HEK293 (cell line): ENCODE measurements around the gene DPY30.

Source experiments
- CTCF ChIA-PET: fragments of 350-600 bp; formaldehyde crosslinking; extraction: SDS; loops from one replicate; lab custom pipeline; 2021; ENCODE audit warnings: antibody characterized with exemption; lab: Yijun Ruan, JAX
- POLR2A ChIA-PET: fragments of 300-600 bp; formaldehyde crosslinking; extraction: SDS; loops from one replicate; lab custom pipeline; 2020; ENCODE audit warnings: antibody characterized with exemption, inconsistent platforms; lab: Yijun Ruan, JAX
- H3K27ac ChIP-seq: fragments of 200-500 bp; sonication (Bioruptor generic); 2 replicates; pipeline ENCODE4 v1.5.1; 2014; ENCODE audit warnings: low read depth, low read length, control low read depth, inconsistent platforms; ENCODE audit errors: extremely low read depth
- H3K36me3 ChIP-seq, 2 experiments: fragments of 200-500 bp in 1 of 2; sonication (Bioruptor generic) in 1 of 2; 1 replicate in 1 of 2; 2 replicates in 1 of 2; pipeline ENCODE4 v1.5.1; 2014 to 2017; ENCODE audit warnings: inconsistent platforms in 2 of 2, low read length in 2 of 2; ENCODE audit not compliant: control insufficient read depth in 2 of 2, insufficient read depth in 1 of 2
- H3K4me1 ChIP-seq: fragments of 200-500 bp; sonication (Bioruptor generic); 2 replicates; pipeline ENCODE4 v1.5.1; 2014; ENCODE audit warnings: mild to moderate bottlenecking, low read length, inconsistent platforms; ENCODE audit not compliant: control insufficient read depth, insufficient read depth
- H3K4me3 ChIP-seq: 2 replicates; pipeline ENCODE4 v1.5.1; 2011; ENCODE audit warnings: low read depth, mild to moderate bottlenecking, control low read depth, low read length, moderate library complexity
- H3K9me3 ChIP-seq: fragments of 200-500 bp; sonication (Bioruptor generic); 2 replicates; pipeline ENCODE4 v1.5.1; 2014; ENCODE audit warnings: low read depth, low read length, inconsistent platforms; ENCODE audit not compliant: control insufficient read depth, insufficient read depth
- GLIS2 ChIP-seq: fragments of 450-650 bp; formaldehyde crosslinking; IDR thresholded peaks from 2 replicates; pipeline ENCODE4 v1.5.1; 2016; ENCODE audit warnings: missing biosample characterization, missing genetic modification characterization
- KLF1 ChIP-seq: fragments of 450-650 bp; formaldehyde crosslinking; IDR thresholded peaks from 2 replicates; pipeline ENCODE4 v1.5.1; 2016; ENCODE audit warnings: missing biosample characterization, missing genetic modification characterization
- OVOL3 ChIP-seq: fragments of 450-650 bp; formaldehyde crosslinking; IDR thresholded peaks from 2 replicates; pipeline ENCODE4 v1.5.1; 2016; ENCODE audit warnings: missing biosample characterization, missing genetic modification characterization
- PRDM1 ChIP-seq: fragments of 450-650 bp; formaldehyde crosslinking; IDR thresholded peaks from 2 replicates; pipeline ENCODE4; 2016; ENCODE audit warnings: missing biosample characterization, missing genetic modification characterization
- SP3 ChIP-seq: fragments of 450-650 bp; formaldehyde crosslinking; IDR thresholded peaks from 2 replicates; pipeline ENCODE4 v1.5.1; 2016; ENCODE audit warnings: missing biosample characterization, missing genetic modification characterization
- YY1 ChIP-seq: fragments of 450-650 bp; formaldehyde crosslinking; IDR thresholded peaks from 2 replicates; pipeline ENCODE4 v1.5.1; 2018; ENCODE audit warnings: missing biosample characterization, missing genetic modification characterization
- ZNF114 ChIP-seq: fragments of 450-650 bp; formaldehyde crosslinking; IDR thresholded peaks from 2 replicates; pipeline ENCODE4 v1.5.0; 2017; ENCODE audit warnings: missing biosample characterization, missing genetic modification characterization
- ZNF132 ChIP-seq: fragments of 450-650 bp; formaldehyde crosslinking; IDR thresholded peaks from 2 replicates; pipeline ENCODE4 v1.5.1; 2017; ENCODE audit warnings: missing biosample characterization, missing genetic modification characterization, borderline replicate concordance
- ZNF426 ChIP-seq: fragments of 450-650 bp; formaldehyde crosslinking; IDR thresholded peaks from 2 replicates; pipeline ENCODE4 v1.5.1; 2017; ENCODE audit warnings: missing biosample characterization, missing genetic modification characterization, mild to moderate bottlenecking, inconsistent platforms, moderate library complexity
- ZNF433 ChIP-seq: fragments of 450-650 bp; formaldehyde crosslinking; IDR thresholded peaks from 2 replicates; pipeline ENCODE4 v1.5.1; 2016; ENCODE audit warnings: missing biosample characterization, missing genetic modification characterization, low read depth
- ZNF561 ChIP-seq: fragments of 450-650 bp; IDR thresholded peaks from 2 replicates; pipeline ENCODE4 v1.5.1; 2018; ENCODE audit warnings: missing biosample characterization, missing genetic modification characterization, borderline replicate concordance
- ZNF623 ChIP-seq: fragments of 450-650 bp; formaldehyde crosslinking; IDR thresholded peaks from 2 replicates; pipeline ENCODE4 v1.5.1; 2016; ENCODE audit warnings: missing biosample characterization, missing genetic modification characterization
- TF ChIP-seq, protein P1 (sequence below): fragments of 450-650 bp; formaldehyde crosslinking; IDR thresholded peaks from 2 replicates; pipeline ENCODE4 v1.5.1; 2016; ENCODE audit warnings: missing biosample characterization, missing genetic modification characterization
- TF ChIP-seq, protein P2 (sequence below): IDR thresholded peaks from 2 replicates; pipeline ENCODE4 v1.6.1; 2011; ENCODE audit warnings: mild to moderate bottlenecking, low read depth, low read length, borderline replicate concordance
- TF ChIP-seq, protein P3 (sequence below): fragments of 450-650 bp; formaldehyde crosslinking; IDR thresholded peaks from 2 replicates; pipeline ENCODE4 v1.5.1; 2016; ENCODE audit warnings: missing biosample characterization, missing genetic modification characterization
- TF ChIP-seq, protein P4 (sequence below): fragments of 450-650 bp; formaldehyde crosslinking; IDR thresholded peaks from 2 replicates; pipeline ENCODE4 v1.5.1; 2017; ENCODE audit warnings: missing biosample characterization, missing genetic modification characterization
- TF ChIP-seq, protein P5 (sequence below): fragments of 450-650 bp; formaldehyde crosslinking; IDR thresholded peaks from 2 replicates; pipeline ENCODE4 v1.5.1; 2016; ENCODE audit warnings: missing biosample characterization, missing genetic modification characterization
- TF ChIP-seq, protein P6 (sequence below): fragments of 450-650 bp; formaldehyde crosslinking; IDR thresholded peaks from 2 replicates; pipeline ENCODE4 v1.5.1; 2016; ENCODE audit warnings: missing biosample characterization, missing genetic modification characterization, borderline replicate concordance

Gene DPY30

DNA sequence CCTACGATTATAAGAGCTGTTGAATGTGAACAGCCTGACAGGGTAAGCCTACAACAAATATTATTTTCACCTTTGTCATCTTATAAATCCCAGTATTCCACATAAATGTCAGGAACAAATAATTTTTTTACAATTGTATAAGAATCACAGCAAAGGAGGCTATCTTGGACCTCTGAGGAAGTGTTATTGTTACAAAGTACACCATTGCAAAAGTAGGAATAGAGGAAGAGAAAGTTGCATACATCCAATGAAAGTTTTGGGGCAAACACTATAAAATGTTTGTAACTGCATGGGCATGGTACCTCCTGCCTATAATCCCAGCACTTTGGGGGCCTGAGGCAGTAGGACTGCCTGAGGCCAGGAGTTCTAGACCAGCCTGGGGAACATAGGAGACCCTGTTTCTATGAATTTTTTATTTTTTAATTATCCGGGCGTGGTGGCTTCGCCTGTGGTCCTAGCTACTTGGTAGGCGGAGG is 28.1 kb downstream of the DPY30 start:
- ChIA-PET CTCF (no interaction called here), POLR2A (interaction anchor here (0.6 to 2.1 kb wide), 4 partner anchors 26 to 154 kb away, joined by 3 to 14 read pairs (median 5); partner anchors contain the start of genes DPY30 and SLC30A6)
- peak overlapping the region; percentile 68 for H3K4me3 ChIP-seq
- H3K36me3 ChIP-seq: peaks cover 0 to 2% of the 10 kb centered on the region in 2 experiments; a peak in 2 of 3 replicates
- no peaks in the 10 kb centered on the region for H3K9me3 ChIP-seq
- no peaks in the 10 kb centered on the region for H3K4me1 ChIP-seq
- TF ChIP-seq PRDM1 (tag by site-specific recombination): peak; percentile 39; the same call in 1 of the 2 replicates
- TF ChIP-seq, protein P1, sequence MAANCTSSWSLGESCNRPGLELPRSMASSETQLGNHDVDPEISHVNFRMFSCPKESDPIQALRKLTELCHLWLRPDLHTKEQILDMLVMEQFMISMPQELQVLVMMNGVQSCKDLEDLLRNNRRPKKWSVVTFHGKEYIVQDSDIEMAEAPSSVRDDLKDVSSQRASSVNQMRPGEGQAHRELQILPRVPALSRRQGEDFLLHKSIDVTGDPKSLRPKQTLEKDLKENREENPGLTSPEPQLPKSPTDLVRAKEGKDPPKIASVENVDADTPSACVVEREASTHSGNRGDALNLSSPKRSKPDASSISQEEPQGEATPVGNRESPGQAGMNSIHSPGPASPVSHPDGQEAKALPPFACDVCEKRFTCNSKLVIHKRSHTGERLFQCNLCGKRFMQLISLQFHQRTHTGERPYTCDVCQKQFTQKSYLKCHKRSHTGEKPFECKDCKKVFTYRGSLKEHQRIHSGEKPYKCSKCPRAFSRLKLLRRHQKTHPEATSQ (tag by site-specific recombination): no peak
- H3K27ac ChIP-seq: peak overlapping the region; percentile 86

DNA sequence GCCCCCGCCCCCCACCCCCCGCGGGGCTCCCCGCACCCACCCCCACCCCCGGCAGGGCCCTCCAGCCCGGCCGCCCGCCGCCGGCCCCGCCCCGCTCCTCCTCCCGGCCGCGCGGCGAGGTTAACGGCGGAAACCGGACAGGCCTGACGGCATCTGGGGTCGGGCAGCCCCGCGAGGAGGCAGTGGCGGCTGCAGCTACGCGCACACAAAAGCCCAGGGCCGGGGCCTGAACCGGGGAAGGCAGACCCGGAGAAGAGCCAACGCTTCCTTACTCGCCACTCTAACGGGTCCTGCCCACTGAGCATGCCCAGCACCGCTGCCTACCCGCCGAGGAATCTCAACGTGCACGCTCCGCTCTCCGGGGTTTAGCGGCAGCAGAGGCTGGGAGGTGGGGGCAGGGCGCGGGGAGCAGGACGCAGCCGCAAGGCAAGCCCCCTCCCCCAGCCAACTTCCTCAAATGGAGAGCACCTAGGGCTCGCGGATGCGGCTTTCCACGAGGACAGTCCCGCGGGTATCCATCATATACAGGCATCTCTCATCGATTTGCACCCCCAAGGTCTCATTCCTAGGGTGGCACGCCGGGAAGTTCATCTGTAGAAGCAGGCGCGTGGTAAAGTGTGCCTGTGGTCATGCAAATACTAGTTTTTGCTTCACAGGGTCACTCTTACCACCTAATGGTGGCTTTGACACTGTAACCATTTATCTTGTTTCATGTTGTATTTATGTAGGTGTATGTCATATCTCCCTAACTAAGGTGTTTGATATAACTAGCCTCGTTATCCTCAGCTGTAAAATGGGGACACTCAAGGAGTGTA is 28.7 kb downstream of the DPY30 start, which contains the start of gene MEMO1:
MEMO1 (minus strand) TSS at position 339 of the 815 bp plus-strand sequence. CDS start 761 bp downstream, outside the sequence.
- Histone ChIP-seq H3K27ac (peak within 1 kb of the TSS; percentile 86), H3K9me3 (no peaks in the 10 kb centered on the region), H3K4me1 (no peaks in the 10 kb centered on the region), H3K36me3 (no peaks in the 10 kb centered on the region; a peak in 1 of 3 replicates), H3K4me3 (peak within 1 kb of the TSS; percentile 90)
- POLR2A ChIA-PET: interaction anchor here (0.6 to 2.1 kb wide), 5 partner anchors 29 to 155 kb away, joined by 3 to 14 read pairs (median 5); partner anchors contain the start of genes DPY30, SLC30A6 and SPAST
- CTCF ChIA-PET: no interaction called here
- TF ChIP-seq YY1 (tag by site-specific recombination) (peak; percentile 37; the same call in 1 of the 2 replicates), OVOL3 (tag by site-specific recombination) (0 out of 2 replicates have a peak, but pooled peaks have one; percentile 36), ZNF132 (no peak), KLF1 (tag by site-specific recombination) (peak; percentile 68), ZNF433 (no peak), ZNF561 (tag by site-specific recombination) (peak; percentile 92), ZNF114 (tag by site-specific recombination) (no peak), ZNF623 (0 out of 2 replicates have a peak, but pooled peaks have one; percentile 11), SP3 (tag by site-specific recombination) (peak; percentile 95), ZNF426 (tag by site-specific recombination) (no peak), GLIS2 (tag by site-specific recombination) (peak; percentile 73)
- TF ChIP-seq, protein P2, sequence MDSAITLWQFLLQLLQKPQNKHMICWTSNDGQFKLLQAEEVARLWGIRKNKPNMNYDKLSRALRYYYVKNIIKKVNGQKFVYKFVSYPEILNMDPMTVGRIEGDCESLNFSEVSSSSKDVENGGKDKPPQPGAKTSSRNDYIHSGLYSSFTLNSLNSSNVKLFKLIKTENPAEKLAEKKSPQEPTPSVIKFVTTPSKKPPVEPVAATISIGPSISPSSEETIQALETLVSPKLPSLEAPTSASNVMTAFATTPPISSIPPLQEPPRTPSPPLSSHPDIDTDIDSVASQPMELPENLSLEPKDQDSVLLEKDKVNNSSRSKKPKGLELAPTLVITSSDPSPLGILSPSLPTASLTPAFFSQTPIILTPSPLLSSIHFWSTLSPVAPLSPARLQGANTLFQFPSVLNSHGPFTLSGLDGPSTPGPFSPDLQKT: no peak
- TF ChIP-seq, protein P3, sequence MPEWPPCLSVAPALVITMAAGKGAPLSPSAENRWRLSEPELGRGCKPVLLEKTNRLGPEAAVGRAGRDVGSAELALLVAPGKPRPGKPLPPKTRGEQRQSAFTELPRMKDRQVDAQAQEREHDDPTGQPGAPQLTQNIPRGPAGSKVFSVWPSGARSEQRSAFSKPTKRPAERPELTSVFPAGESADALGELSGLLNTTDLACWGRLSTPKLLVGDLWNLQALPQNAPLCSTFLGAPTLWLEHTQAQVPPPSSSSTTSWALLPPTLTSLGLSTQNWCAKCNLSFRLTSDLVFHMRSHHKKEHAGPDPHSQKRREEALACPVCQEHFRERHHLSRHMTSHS (tag by site-specific recombination): no peak
- TF ChIP-seq, protein P4, sequence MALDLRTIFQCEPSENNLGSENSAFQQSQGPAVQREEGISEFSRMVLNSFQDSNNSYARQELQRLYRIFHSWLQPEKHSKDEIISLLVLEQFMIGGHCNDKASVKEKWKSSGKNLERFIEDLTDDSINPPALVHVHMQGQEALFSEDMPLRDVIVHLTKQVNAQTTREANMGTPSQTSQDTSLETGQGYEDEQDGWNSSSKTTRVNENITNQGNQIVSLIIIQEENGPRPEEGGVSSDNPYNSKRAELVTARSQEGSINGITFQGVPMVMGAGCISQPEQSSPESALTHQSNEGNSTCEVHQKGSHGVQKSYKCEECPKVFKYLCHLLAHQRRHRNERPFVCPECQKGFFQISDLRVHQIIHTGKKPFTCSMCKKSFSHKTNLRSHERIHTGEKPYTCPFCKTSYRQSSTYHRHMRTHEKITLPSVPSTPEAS: peak; percentile 62; the same call in 1 of the 2 replicates
- TF ChIP-seq, protein P5, sequence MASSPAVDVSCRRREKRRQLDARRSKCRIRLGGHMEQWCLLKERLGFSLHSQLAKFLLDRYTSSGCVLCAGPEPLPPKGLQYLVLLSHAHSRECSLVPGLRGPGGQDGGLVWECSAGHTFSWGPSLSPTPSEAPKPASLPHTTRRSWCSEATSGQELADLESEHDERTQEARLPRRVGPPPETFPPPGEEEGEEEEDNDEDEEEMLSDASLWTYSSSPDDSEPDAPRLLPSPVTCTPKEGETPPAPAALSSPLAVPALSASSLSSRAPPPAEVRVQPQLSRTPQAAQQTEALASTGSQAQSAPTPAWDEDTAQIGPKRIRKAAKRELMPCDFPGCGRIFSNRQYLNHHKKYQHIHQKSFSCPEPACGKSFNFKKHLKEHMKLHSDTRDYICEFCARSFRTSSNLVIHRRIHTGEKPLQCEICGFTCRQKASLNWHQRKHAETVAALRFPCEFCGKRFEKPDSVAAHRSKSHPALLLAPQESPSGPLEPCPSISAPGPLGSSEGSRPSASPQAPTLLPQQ (tag by site-specific recombination): peak; percentile 83
- TF ChIP-seq, protein P6, sequence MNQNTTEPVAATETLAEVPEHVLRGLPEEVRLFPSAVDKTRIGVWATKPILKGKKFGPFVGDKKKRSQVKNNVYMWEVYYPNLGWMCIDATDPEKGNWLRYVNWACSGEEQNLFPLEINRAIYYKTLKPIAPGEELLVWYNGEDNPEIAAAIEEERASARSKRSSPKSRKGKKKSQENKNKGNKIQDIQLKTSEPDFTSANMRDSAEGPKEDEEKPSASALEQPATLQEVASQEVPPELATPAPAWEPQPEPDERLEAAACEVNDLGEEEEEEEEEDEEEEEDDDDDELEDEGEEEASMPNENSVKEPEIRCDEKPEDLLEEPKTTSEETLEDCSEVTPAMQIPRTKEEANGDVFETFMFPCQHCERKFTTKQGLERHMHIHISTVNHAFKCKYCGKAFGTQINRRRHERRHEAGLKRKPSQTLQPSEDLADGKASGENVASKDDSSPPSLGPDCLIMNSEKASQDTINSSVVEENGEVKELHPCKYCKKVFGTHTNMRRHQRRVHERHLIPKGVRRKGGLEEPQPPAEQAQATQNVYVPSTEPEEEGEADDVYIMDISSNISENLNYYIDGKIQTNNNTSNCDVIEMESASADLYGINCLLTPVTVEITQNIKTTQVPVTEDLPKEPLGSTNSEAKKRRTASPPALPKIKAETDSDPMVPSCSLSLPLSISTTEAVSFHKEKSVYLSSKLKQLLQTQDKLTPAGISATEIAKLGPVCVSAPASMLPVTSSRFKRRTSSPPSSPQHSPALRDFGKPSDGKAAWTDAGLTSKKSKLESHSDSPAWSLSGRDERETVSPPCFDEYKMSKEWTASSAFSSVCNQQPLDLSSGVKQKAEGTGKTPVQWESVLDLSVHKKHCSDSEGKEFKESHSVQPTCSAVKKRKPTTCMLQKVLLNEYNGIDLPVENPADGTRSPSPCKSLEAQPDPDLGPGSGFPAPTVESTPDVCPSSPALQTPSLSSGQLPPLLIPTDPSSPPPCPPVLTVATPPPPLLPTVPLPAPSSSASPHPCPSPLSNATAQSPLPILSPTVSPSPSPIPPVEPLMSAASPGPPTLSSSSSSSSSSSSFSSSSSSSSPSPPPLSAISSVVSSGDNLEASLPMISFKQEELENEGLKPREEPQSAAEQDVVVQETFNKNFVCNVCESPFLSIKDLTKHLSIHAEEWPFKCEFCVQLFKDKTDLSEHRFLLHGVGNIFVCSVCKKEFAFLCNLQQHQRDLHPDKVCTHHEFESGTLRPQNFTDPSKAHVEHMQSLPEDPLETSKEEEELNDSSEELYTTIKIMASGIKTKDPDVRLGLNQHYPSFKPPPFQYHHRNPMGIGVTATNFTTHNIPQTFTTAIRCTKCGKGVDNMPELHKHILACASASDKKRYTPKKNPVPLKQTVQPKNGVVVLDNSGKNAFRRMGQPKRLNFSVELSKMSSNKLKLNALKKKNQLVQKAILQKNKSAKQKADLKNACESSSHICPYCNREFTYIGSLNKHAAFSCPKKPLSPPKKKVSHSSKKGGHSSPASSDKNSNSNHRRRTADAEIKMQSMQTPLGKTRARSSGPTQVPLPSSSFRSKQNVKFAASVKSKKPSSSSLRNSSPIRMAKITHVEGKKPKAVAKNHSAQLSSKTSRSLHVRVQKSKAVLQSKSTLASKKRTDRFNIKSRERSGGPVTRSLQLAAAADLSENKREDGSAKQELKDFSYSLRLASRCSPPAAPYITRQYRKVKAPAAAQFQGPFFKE (tag by site-specific recombination): peak; percentile 89; the same call in 1 of the 2 replicates
